Right renal cortex interstitium (tissue), 3 donors: ENCODE results near the gene DUSP7. TPM values are rescaled to one million over a fixed set of nuclear protein-coding genes. Genes with fewer than 3 reads are reported as not detected.
"Not testable (repeated sequence)": the region's sequence is repeated elsewhere in the genome, so short reads cannot be mapped to it uniquely, and the experiment has no call there.

ENCODE experiments used
- DNase-seq, 3 donors: peaks; one replicate each; pipeline ENCODE4 v3.0.0-alpha.2; 2013; ENCODE audit warnings: low read depth in 3 of 3, low spot score in 2 of 3
- polyA plus RNA-seq, 3 donors: library from polyadenylated mRNA; unstranded; fragments of 120-200 nt; gene quantifications; one replicate each; pipeline ENCODE4 v1.2.1, GENCODE V29; 2013; ENCODE audit not compliant: insufficient read length in 3 of 3

The DUSP7 gene
- polyA plus RNA-seq, 3 donors: 15.2 to 18.1 (median 15.7) TPM

DNA sequence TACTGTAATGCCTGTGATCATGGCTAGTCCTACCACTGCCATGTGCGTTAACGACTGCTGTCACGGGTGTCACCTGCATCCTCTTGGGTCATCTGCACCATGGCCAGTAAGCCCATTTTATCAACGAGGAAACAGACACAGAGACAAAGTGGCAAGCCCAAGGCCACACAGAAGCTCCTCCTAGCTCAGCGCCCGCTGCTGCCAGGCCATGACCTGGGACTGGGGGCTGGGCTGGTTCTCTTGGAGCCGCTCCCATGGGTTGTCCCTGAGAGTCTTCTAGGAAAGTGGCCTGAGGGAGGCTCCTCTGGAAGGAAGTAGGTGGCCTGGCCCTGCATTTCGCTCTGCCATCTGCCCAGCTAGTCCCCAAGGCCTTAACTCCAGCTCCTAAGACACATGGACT is 4.9 kb downstream of the DUSP7 start:
- DNase-seq: no peak

GRCh38 chr3:52050571-52050970 is 5.8 kb downstream of the DUSP7 start:
- no peak for DNase-seq

- DNase-seq: no peak
Observed at GRCh38 chr3:52049503-52049902, 6.9 kb downstream of the DUSP7 start.

DNA sequence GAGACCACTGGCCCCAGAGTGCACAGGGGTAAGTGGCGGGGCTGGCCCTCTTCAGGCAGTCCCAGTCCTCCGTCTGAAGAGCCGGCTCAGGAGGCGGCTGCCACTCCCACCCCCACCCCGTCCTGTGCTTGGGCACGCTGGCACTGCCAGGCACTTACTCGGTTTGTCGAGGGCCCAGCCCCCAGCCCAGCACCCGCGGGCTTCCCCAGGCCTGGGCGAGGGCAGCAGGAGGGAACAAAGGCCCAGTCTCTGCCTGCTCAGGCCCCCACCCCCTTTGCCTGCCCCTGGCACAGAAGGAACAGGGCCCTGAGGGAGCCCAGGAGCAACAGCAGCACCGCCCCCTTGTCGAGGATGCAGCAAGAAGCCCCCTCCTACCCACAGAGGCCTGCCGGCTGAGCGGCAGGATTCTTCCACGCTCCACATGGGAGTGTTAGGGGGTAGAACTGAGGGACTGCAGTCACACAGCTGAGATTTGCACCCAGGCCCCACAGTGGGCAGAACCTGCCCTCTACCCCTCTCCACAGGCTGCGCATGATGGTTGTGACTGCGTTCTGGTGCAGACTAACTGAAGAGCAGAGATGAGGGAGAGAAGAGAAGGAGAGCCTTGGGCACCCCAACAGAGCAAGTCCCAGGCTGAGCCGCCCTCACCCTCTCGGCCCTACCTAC is 8.9 kb downstream of the DUSP7 start:
- DNase-seq: no peak

DNA sequence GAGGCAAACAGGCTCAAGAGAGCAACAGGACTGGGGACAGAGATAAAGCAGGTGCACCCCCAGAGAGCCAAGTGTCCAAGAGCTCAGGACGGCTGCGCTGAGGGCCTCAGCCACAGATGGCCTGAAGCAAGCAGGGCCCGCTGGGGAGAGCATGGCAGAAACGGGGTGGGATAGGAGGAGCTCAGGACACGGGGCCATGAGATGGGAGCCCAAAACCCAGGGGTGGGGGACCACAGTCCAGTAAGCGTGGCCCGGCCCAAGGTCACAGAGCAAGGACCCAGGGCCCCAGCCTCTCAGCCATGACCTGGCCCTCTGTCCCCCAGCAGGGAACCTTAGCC is 9.5 kb downstream of the DUSP7 start:
- no peak for DNase-seq

DNA sequence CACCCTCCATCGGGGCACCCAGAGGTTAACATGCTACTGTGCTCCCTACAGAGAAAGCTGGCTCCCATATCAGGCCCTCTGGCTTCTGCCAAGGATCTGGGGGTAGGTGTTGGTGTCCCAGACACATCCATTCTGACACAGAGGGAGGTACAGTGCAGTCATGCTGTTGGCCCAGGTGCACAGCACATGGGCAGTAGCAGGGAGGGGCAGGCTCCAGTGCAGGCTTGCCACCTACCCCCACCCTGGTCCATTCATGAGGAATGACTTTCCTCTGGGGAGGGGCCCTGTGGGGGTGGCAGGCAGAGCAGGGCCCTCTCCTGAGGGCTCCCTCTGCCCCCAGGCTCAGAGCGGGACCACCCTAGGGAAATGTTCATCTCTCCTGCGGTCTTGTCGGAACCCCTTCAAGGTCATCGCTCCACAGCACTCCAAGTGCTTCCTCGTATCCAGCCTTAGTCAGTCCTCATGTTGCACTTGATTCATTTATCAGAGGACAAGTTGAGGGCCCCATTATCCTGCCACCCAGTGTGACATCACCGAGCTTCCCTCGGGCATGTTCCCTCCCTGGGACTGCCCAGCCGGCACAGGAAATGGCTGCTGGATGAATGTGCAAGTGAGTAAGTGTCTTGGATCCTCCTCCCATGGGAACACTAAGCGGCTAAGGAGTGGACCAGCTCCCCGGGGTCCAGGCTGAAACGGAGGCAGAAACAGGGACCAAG is 10.0 kb downstream of the DUSP7 start:
- no peak for DNase-seq

- DNase-seq: no peak
Observed at GRCh38 chr3:52044869-52045619, 11.3 kb downstream of the DUSP7 start.

GRCh38 chr3:52043750-52044149 is 12.6 kb downstream of the DUSP7 start:
- DNase-seq: no peak

DNA sequence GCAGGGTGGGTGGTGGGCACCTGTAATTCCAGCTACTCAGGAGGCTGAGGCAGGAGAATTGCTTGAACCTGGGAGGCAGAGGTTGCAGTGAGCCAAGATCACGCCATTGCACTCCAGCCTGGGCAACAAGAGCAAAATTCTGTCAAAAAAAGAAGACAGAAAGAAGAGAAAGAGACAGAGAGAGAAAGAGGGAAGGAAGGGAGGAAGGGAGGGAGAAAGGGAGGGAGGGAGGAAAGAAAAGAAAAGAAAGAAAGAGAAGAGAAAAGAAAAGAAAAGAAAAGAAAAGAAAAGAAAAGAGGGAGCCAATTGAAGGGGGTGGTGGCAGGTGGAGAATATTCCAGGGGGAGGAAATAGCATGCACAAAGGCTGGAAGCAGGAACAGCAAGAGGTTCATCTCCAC is 13.3 kb downstream of the DUSP7 start:
- DNase-seq: not testable (repeated sequence)

GRCh38 chr3:52041118-52041731 is 15.1 kb downstream of the DUSP7 start:
- DNase-seq: no peak

GRCh38 chr3:52040600-52040999 is 15.8 kb downstream of the DUSP7 start:
- DNase-seq: no peak

GRCh38 chr3:52039846-52040245 is 16.5 kb downstream of the DUSP7 start:
- no peak for DNase-seq

DNA sequence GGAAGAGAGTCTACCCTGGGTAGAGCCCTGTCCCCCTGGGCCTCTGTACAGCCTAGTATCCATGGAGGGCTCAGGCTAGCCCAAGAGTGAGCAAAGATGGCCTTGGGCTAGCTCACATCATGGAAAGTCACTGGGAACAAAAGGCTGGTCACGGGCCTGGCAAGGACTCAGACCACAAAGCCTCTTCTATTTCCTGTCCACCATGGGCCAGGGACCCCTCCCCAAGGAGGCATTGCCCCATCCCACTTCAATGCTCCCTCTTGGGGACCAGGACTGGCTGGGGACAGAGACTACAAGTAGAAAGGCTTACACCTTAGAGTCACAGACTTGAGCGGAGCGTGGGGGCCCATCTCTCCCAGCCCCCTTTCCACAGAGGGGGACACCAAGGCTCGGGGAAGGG is 16.9 kb downstream of the DUSP7 start:
- no peak for DNase-seq

- no peak for DNase-seq
Observed at GRCh38 chr3:52038227-52038626, 18.1 kb downstream of the DUSP7 start.

GRCh38 chr3:52037291-52037690 is 19.1 kb downstream of the DUSP7 start:
- DNase-seq: no peak

DNA sequence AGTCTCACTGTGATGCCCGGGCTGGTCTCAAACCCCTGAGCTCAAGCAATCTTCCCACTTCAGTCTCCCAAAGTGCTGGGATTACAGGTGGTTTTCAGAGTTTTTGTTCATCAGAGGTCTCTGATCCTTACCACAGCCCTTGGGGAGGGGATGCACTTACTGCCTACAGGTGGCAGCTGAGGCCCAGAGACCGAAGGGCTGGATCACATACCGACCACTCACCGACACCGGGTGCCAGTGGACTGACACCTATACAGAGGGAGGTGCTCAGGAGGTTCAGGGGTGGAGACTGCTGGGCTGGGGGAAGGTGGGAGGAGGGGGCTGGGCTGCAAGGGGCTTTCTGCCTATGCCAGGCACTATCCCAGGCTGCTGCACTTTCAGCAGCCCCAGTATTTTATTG is 19.5 kb downstream of the DUSP7 start:
- no peak for DNase-seq

GRCh38 chr3:52036222-52036694 is 20.1 kb downstream of the DUSP7 start:
- DNase-seq: no peak

DNA sequence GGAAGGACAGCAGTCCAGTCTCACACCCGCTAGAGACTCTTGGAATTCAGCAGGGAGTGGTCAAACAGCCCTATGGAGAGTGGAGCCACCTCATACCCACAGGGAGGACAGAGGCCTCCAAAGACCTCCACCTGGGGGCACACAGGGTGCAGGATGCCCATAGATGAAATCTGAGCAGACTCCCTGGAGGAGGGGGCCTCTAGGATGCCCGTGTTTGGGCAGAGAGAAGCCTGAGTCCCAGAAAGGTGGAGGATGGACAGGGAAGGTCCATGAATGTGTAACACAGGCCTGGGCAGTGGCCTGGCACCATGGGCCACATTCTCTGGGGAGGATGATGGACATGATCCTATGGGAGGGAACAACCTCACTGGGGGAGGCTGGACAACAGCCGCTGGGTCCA is 21.7 kb downstream of the DUSP7 start:
- no peak for DNase-seq

- no peak for DNase-seq
Observed at GRCh38 chr3:52034212-52034611, 22.2 kb downstream of the DUSP7 start.

DNA sequence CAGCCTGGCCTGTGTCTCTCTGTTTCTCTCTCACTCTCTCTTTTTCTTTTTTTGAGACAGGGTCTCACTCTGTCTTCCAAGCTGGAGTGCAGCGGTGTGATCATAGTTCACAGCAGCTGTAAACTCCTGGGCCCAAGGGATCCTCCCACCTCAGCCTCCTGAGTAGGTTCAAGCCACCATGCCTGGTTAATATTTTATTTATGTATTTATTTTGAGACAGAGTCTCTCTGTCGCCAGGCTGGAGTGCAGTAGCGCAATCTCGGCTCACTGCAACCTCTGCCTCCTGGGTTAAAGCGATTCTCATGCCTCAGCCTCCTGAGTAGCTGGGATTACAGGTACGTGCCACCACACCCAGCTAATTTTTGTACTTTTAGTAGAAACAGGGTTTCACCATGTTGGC is 22.6 kb downstream of the DUSP7 start:
- not testable (repeated sequence) for DNase-seq

- DNase-seq: no peak
Observed at GRCh38 chr3:52032702-52033408, 23.5 kb downstream of the DUSP7 start.
